Calu3 (cell line): Measurements from ENCODE around the gene INVS. TPM values are rescaled to one million over a fixed set of nuclear protein-coding genes. Genes with fewer than 3 reads are reported as not detected.

ENCODE experiments used
- BruUV-seq: library from RNA; stranded (reverse); fragments of 400-500 nt; replicated peaks from 2 replicates; lab custom pipeline; 2021; lab: Mats Ljungman, UMichigan
- CTCF ChIA-PET: fragments of 300-600 bp; sonication (Branson Sonifier 250); formaldehyde crosslinking; loops from one replicate; lab custom pipeline; 2022; ENCODE audit warnings: antibody characterized with exemption; lab: Charles Lee
- DNase-seq: peaks from one replicate; pipeline ENCODE4 v3.0.0; 2022
- H3K27ac Mint-ChIP-seq: one replicate; pipeline ENCODE4 v1.8.0; 2022; ENCODE audit warnings: mixed read lengths; ENCODE audit not compliant: unreplicated experiment
- H3K27me3 Mint-ChIP-seq: one replicate; pipeline ENCODE4 v1.8.0; 2022; ENCODE audit warnings: mixed read lengths; ENCODE audit not compliant: unreplicated experiment
- H3K36me3 Mint-ChIP-seq: one replicate; pipeline ENCODE4 v1.8.0; 2022; ENCODE audit warnings: mild to moderate bottlenecking, moderate library complexity, mixed read lengths; ENCODE audit not compliant: insufficient read depth, unreplicated experiment
- H3K4me1 Mint-ChIP-seq: one replicate; pipeline ENCODE4 v1.8.0; 2022; ENCODE audit warnings: mild to moderate bottlenecking, low read depth, mixed read lengths; ENCODE audit not compliant: unreplicated experiment
- H3K4me3 Mint-ChIP-seq: one replicate; pipeline ENCODE4 v1.8.0; 2022; ENCODE audit warnings: mild to moderate bottlenecking, low read depth, moderate library complexity, mixed read lengths; ENCODE audit not compliant: unreplicated experiment
- H3K9me3 Mint-ChIP-seq: one replicate; pipeline ENCODE4 v1.8.0; 2022; ENCODE audit warnings: low read depth, mixed read lengths; ENCODE audit not compliant: unreplicated experiment
- intact Hi-C: fragments of 100-400 bp; cut with micrococcal nuclease; formaldehyde crosslinking; loops from one replicate; pipeline ENCODE4 v1.10.0; 2022; ENCODE audit not compliant: unreplicated experiment
- total RNA-seq: library from RNA; stranded (reverse); gene quantifications from 2 replicates; pipeline ENCODE4 v1.2.3, GENCODE V29; 2022
- TF ChIP-seq, protein P1 (sequence below): fragments of 200-600 bp; IDR thresholded peaks from one replicate; pipeline ENCODE4 v1.8.0; 2022; ENCODE audit warnings: antibody characterized with exemption; ENCODE audit not compliant: unreplicated experiment

INVS gene
- total RNA-seq, 1 experiment from 2014 or later: 12.4 TPM

- Mint-ChIP-seq H3K4me3 (no peak overlapping the region), H3K27ac (no peak overlapping the region), H3K36me3 (no peaks in the 10 kb centered on the region), H3K9me3 (peaks cover 2% of the 10 kb centered on the region), H3K4me1 (no peaks in the 10 kb centered on the region), H3K27me3 (no peaks in the 10 kb centered on the region)
- intact Hi-C loops: no loop called here
- no TSS peak for BruUV-seq
- CTCF ChIA-PET: interaction anchor here (0.7 kb wide), 1 partner anchor 29 kb away, joined by 3 read pairs; no protein-coding TSS in a partner anchor
- TF ChIP-seq, protein P1, sequence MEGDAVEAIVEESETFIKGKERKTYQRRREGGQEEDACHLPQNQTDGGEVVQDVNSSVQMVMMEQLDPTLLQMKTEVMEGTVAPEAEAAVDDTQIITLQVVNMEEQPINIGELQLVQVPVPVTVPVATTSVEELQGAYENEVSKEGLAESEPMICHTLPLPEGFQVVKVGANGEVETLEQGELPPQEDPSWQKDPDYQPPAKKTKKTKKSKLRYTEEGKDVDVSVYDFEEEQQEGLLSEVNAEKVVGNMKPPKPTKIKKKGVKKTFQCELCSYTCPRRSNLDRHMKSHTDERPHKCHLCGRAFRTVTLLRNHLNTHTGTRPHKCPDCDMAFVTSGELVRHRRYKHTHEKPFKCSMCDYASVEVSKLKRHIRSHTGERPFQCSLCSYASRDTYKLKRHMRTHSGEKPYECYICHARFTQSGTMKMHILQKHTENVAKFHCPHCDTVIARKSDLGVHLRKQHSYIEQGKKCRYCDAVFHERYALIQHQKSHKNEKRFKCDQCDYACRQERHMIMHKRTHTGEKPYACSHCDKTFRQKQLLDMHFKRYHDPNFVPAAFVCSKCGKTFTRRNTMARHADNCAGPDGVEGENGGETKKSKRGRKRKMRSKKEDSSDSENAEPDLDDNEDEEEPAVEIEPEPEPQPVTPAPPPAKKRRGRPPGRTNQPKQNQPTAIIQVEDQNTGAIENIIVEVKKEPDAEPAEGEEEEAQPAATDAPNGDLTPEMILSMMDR: no peak
- no peak for DNase-seq
Observed at GRCh38 chr9:100167915-100168654, 69.0 kb downstream of the INVS start.

DNA sequence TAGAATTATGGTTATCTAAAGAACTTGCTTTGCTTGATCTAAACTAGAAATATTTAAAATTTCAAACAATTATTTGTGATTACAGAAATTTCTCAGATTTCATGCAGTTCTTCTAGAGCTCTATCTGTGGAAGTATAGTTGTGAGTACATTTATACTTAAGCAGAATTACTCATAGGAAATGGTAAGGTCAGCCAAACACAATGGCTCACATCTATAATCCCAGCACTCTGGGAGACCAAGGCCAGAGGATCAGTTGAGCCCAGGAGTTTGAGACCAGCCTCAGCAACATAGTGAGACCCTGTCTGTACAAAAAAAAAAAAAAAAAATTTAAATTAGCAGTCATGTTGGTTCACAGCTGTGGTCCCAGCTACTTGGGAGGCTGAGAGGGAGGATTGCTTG lies 71.0 kb downstream of the INVS start:
- H3K9me3 Mint-ChIP-seq: peaks cover 2% of the 10 kb centered on the region
- no peaks in the 10 kb centered on the region for H3K27me3 Mint-ChIP-seq
- CTCF ChIA-PET: no interaction called here
- H3K4me1 Mint-ChIP-seq: no peaks in the 10 kb centered on the region
- intact Hi-C loops: no loop called here
- H3K36me3 Mint-ChIP-seq: no peaks in the 10 kb centered on the region
- no peak overlapping the region for H3K4me3 Mint-ChIP-seq
- TF ChIP-seq, protein P1: no peak
- no peak for DNase-seq
- H3K27ac Mint-ChIP-seq: no peak overlapping the region
- BruUV-seq: no TSS peak

DNA sequence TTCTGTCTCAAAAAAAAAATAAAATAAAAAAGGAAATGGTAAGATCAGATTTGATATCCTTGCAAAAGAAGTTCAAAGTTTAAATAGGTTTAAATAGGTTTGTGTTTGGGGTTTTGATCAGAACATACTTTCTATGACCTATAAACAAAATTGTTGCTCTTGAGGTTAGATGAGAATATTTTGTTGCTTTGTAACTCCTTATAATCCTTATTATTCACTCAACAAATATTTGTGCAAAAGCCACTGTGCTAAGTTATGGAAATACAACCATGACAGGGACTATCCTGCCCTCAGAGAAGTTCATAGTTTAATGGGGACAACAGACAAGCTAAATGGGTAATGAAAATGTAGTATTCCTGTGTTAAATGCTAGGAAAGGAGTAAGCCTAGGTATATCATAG lies 71.5 kb downstream of the INVS start:
- intact Hi-C loops: no loop called here
- H3K4me1 Mint-ChIP-seq: no peaks in the 10 kb centered on the region
- no peak for DNase-seq
- H3K27ac Mint-ChIP-seq: no peak overlapping the region
- H3K9me3 Mint-ChIP-seq: peaks cover 2% of the 10 kb centered on the region
- CTCF ChIA-PET: no interaction called here
- TF ChIP-seq, protein P1: no peak
- H3K36me3 Mint-ChIP-seq: no peaks in the 10 kb centered on the region
- no peak overlapping the region for H3K4me3 Mint-ChIP-seq
- BruUV-seq: no TSS peak
- H3K27me3 Mint-ChIP-seq: no peaks in the 10 kb centered on the region

GRCh38 chr9:100186356-100186755 lies 87.3 kb downstream of the INVS start:
- Mint-ChIP-seq H3K4me1 (no peaks in the 10 kb centered on the region), H3K27me3 (no peaks in the 10 kb centered on the region), H3K36me3 (no peaks in the 10 kb centered on the region), H3K9me3 (peaks cover 6% of the 10 kb centered on the region), H3K4me3 (no peak overlapping the region), H3K27ac (no peak overlapping the region)
- CTCF ChIA-PET: no interaction called here
- intact Hi-C loops: no loop called here
- TF ChIP-seq, protein P1: no peak
- no peak for DNase-seq
- BruUV-seq: no TSS peak
